Measurements from ENCODE around the gene PROX1. TPM values are rescaled to one million over a fixed set of nuclear protein-coding genes. Genes with fewer than 3 reads are reported as not detected.

Gene PROX1
- total and polyA plus RNA-seq, 8 donors = 0.23 to 6.1 (median 2.7) TPM

- TF ChIP-seq POLR2AphosphoS5 (IDR thresholded peaks at IDR 0.05) (no peak), CTCF (IDR thresholded peaks at IDR 0.05) (no peak), POLR2A (IDR thresholded peaks at IDR 0.05) (no peak), EP300 (IDR thresholded peaks at IDR 0.05) (no peak)
- Histone ChIP-seq H3K27me3 (no peaks in the 10 kb centered on the region), H3K4me3 (no peak overlapping the region), H3K27ac (no peak overlapping the region), H3K9me3 (no peaks in the 10 kb centered on the region), H3K4me1 (no peaks in the 10 kb centered on the region), H3K36me3 (no peaks in the 10 kb centered on the region)
- WGBS, 5 donors = 51 to 71% (median 61%) methylated on average over 8 of the region's 8 CpGs
- DNase-seq = no peak
- intact Hi-C loops (cut with DNase I; ENCODE audit: low total_unique reads) = no loop called here
Measured at GRCh38 chr1:214008791-214009422, 21.1 kb downstream of the PROX1 start.

GRCh38 chr1:214009423-214010196, 21.8 kb downstream of the PROX1 start:
- no peak overlapping the region for H3K27ac ChIP-seq
- TF ChIP-seq POLR2AphosphoS5 (IDR thresholded peaks at IDR 0.05) (no peak), CTCF (IDR thresholded peaks at IDR 0.05) (no peak)
- WGBS, 5 donors = 81 to 85% (median 84%) methylated on average over 14 of the region's 14 CpGs

GRCh38 chr1:214010197-214010573, 22.4 kb downstream of the PROX1 start:
- TF ChIP-seq POLR2A (IDR thresholded peaks at IDR 0.05) (no peak), EP300 (IDR thresholded peaks at IDR 0.05) (no peak), POLR2AphosphoS5 (IDR thresholded peaks at IDR 0.05) (no peak), CTCF (IDR thresholded peaks at IDR 0.05) (no peak)
- Histone ChIP-seq H3K4me3 (no peak overlapping the region), H3K27me3 (no peaks in the 10 kb centered on the region), H3K36me3 (no peaks in the 10 kb centered on the region), H3K4me1 (no peaks in the 10 kb centered on the region), H3K27ac (no peak overlapping the region), H3K9me3 (no peaks in the 10 kb centered on the region)
- WGBS, 5 donors = 71 to 100% (median 94%) methylated on average over 1 of the region's 1 CpG
- intact Hi-C loops (cut with DNase I; ENCODE audit: low total_unique reads) = no loop called here
- no peak for DNase-seq

More at GRCh38 chr1:214009423-214010196, 21.8 kb downstream of the PROX1 start:
- no peak for DNase-seq
- no peak overlapping the region for H3K4me3 ChIP-seq
- H3K9me3 ChIP-seq = no peaks in the 10 kb centered on the region
- no peaks in the 10 kb centered on the region for H3K27me3 ChIP-seq
- H3K4me1 ChIP-seq = no peaks in the 10 kb centered on the region
- no peaks in the 10 kb centered on the region for H3K36me3 ChIP-seq
- intact Hi-C loops (cut with DNase I; ENCODE audit: low total_unique reads) = no loop called here

GRCh38 chr1:214010717-214011116, 22.9 kb downstream of the PROX1 start:
- Histone ChIP-seq H3K27me3 (no peaks in the 10 kb centered on the region), H3K4me1 (no peaks in the 10 kb centered on the region), H3K4me3 (no peak overlapping the region), H3K36me3 (no peaks in the 10 kb centered on the region), H3K27ac (no peak overlapping the region), H3K9me3 (no peaks in the 10 kb centered on the region)
- TF ChIP-seq CTCF (IDR thresholded peaks at IDR 0.05) (no peak), POLR2AphosphoS5 (IDR thresholded peaks at IDR 0.05) (no peak), EP300 (IDR thresholded peaks at IDR 0.05) (no peak), POLR2A (IDR thresholded peaks at IDR 0.05) (no peak)
- 85 to 97% (median 94%) methylated on average over 2 of the region's 2 CpGs for WGBS, 5 donors
- intact Hi-C loops (cut with DNase I; ENCODE audit: low total_unique reads) = no loop called here
- no peak for DNase-seq
